H1 (cell line): ENCODE results near the gene SPHK1.

Experiments
- ASH2L ChIP-seq: fragments of 200-600, 300-600 bp; sonication (generic); IDR thresholded peaks from one replicate; pipeline ENCODE4 v1.7.1; 2017; ENCODE audit warnings: low read length
- BCL11A ChIP-seq, 2 experiments: IDR thresholded peaks; one replicate each; pipeline ENCODE4 v1.6.1; 2011; ENCODE audit warnings: low read depth in 2 of 2, low read length in 2 of 2, mild to moderate bottlenecking in 2 of 2
- CREB1 ChIP-seq: IDR thresholded peaks from 2 replicates; pipeline ENCODE4 v1.6.1; 2012; ENCODE audit warnings: inconsistent platforms
- CTCF ChIP-seq, 3 experiments: IDR thresholded peaks; 1 replicate in 2 of 3; 2 replicates in 1 of 3; pipeline versions ENCODE4 v1.5.1 to v1.6.1; 2011; ENCODE audit warnings: low read length in 3 of 3, mild to moderate bottlenecking in 3 of 3, inconsistent platforms in 2 of 3, low read depth in 1 of 3, moderate library complexity in 1 of 3; ENCODE audit not compliant: insufficient read depth in 1 of 3; ENCODE audit errors: control extremely low read depth in 1 of 3
- EZH2 ChIP-seq: fragments of 200-600 bp; sonication (generic); IDR thresholded peaks from 2 replicates; pipeline ENCODE4 v1.7.1; 2012; ENCODE audit warnings: low read depth, mild to moderate bottlenecking, moderate library complexity, low read length, inconsistent platforms; ENCODE audit not compliant: severe bottlenecking
- JUND ChIP-seq: IDR thresholded peaks from 2 replicates; pipeline ENCODE4 v1.6.1; 2011; ENCODE audit warnings: mild to moderate bottlenecking, improper control_type of control experiment, low read length
- NRF1 ChIP-seq: IDR thresholded peaks from 2 replicates; pipeline ENCODE4 v1.6.1; 2011; ENCODE audit warnings: mild to moderate bottlenecking, low read depth, low read length, improper control_type of control experiment
- POLR2A ChIP-seq, 2 experiments: IDR thresholded peaks; 1 replicate in 1 of 2; 2 replicates in 1 of 2; pipeline ENCODE4 v1.6.1; 2011; ENCODE audit warnings: low read depth in 2 of 2, low read length in 2 of 2, mild to moderate bottlenecking in 2 of 2; ENCODE audit errors: control extremely low read depth in 1 of 2
- POLR2AphosphoS5 ChIP-seq: IDR thresholded peaks from 2 replicates; pipeline ENCODE4 v1.6.1; 2011; ENCODE audit warnings: low read depth, low read length
- RAD21 ChIP-seq, 2 experiments: IDR thresholded peaks in 1 of 2; conservative IDR thresholded peaks in 1 of 2; 2 replicates each; pipeline ENCODE4 v1.6.1; 2011; ENCODE audit warnings: low read depth in 2 of 2, low read length in 2 of 2, improper control_type of control experiment in 1 of 2, inconsistent platforms in 1 of 2, mild to moderate bottlenecking in 1 of 2, moderate library complexity in 1 of 2
- SRF ChIP-seq: IDR thresholded peaks from 2 replicates; pipeline ENCODE4 v1.6.1; 2011; ENCODE audit warnings: mild to moderate bottlenecking, low read depth, low read length, moderate library complexity
- YY1 ChIP-seq: IDR thresholded peaks from 2 replicates; pipeline ENCODE4 v1.6.1; 2011; ENCODE audit warnings: low read depth, mild to moderate bottlenecking, low read length
- ZNF274 ChIP-seq: IDR thresholded peaks from 2 replicates; pipeline ENCODE4 v1.7.0; 2012; ENCODE audit warnings: low read length, borderline replicate concordance; ENCODE audit errors: extremely low read depth
- TF ChIP-seq, protein P1 (sequence below): IDR thresholded peaks from 2 replicates; pipeline ENCODE4 v1.6.1; 2012; ENCODE audit warnings: inconsistent platforms

DNA sequence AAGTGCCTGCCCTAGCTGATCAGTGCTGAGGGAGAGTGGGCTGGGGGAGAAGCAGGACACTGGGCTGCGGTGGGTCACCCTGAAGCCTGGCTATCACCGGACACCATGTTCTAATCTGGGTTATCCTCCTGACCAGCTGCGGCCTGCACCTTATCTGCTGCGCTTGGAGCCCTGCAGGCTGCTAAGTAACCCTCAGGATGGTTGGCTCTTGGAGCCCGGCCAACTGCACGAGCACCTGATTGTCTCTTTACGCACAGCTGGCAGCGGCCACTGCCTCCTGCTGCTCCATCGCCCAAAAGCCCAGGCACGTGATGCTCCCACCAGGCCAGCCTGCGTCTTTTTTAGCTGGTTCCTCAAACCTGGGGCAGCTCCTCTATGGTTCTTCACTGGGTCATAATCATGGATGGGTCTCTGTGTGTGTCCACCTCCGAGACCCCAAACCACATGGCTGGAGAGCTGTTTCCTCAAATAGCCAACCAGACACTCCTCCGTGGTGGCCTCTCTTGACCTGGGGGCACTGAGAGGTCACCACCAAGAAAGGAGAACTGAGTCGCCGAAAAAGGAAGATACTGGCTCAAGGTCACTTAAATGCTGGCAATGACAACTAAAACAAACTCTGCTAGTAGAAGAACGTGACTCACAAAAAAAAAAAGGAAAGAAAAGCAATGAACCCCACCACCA is 21.7 kb downstream of the SPHK1 start:
- TF ChIP-seq CTCF (IDR thresholded peaks at IDR 0.05; ENCODE audit: control extremely low read depth in 1 of 3, insufficient read depth in 1 of 3, low read depth in 1 of 3, low read length in 3 of 3) (no peak), YY1 (no peak), ZNF274 (no peak), EZH2 (no peak), CREB1 (no peak), NRF1 (no peak), POLR2A (IDR thresholded peaks at IDR 0.05; ENCODE audit: control extremely low read depth in 1 of 2, low read depth in 2 of 2, low read length in 2 of 2) (no peak), ASH2L (no peak), JUND (no peak), POLR2AphosphoS5 (no peak), SRF (no peak), BCL11A (IDR thresholded peaks at IDR 0.05; ENCODE audit: low read depth in 2 of 2, low read length in 2 of 2) (no peak), RAD21 (IDR thresholded peaks at IDR 0.05 in 1 of 2, conservative IDR thresholded peaks at IDR 0.05 in 1 of 2; ENCODE audit: low read depth in 2 of 2, low read length in 2 of 2) (no peak)
- TF ChIP-seq, protein P1, sequence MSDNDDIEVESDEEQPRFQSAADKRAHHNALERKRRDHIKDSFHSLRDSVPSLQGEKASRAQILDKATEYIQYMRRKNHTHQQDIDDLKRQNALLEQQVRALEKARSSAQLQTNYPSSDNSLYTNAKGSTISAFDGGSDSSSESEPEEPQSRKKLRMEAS, result no peak
